ENCODE measurements around the gene XPO4. TPM values are rescaled to one million over a fixed set of nuclear protein-coding genes. Genes with fewer than 3 reads are reported as not detected.

The XPO4 gene
- total and polyA plus RNA-seq, 2 of the 8 experiments (the other 6 are each of a cell fraction or from before 2014, with no cell fraction given) = 11.9 to 33.3 TPM

DNA sequence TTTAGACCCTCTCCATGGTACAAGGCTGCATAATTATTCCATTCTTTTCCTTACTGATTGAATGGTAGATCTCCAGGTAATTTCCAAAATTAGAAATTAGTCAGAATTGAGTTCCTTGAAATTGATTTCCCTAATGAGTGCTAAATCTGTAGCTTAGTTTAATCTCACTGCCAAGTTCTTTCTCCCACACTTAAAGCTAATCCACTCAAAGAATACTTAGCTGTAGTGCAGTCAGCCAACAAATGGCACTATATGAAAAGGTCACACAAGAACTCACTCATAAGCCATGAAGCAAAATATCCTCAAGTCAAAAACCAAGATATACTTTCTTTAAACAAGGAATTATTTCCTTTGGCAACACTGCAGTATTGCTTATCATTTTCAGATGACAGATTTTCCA is 62.0 kb downstream of the XPO4 start:
- H3K18ac ChIP-seq (ENCODE audit: extremely low read depth, low read length) = no peak overlapping the region
- H3K79me1 ChIP-seq (ENCODE audit: low read depth, low read length) = no peaks in the 10 kb centered on the region
- H3K56ac ChIP-seq (replicated peaks; ENCODE audit: insufficient read length, low read depth, low read length) = no peak overlapping the region
- no peaks in the 10 kb centered on the region for H3K4me1 ChIP-seq (replicated peaks in 1 of 4; ENCODE audit: control insufficient read depth in 3 of 4, insufficient read depth in 4 of 4, low read length in 3 of 4)
- no peak overlapping the region for H4K5ac ChIP-seq (ENCODE audit: insufficient read length, low read depth, low read length)
- CTCF ChIA-PET (ENCODE audit: partially characterized antibody) = interaction anchor here (1.7 kb wide), 1 partner anchor 12 kb away, joined by 8 read pairs; no protein-coding TSS in a partner anchor
- no peak overlapping the region for H2BK20ac ChIP-seq (ENCODE audit: low read length)
- no peaks in the 10 kb centered on the region for H3K9me3 ChIP-seq (ENCODE audit: insufficient read depth in 2 of 2, low read depth in 1 of 2, low read length in 1 of 2)
- no peak for TF ChIP-seq TBP (IDR thresholded peaks at IDR 0.05; ENCODE audit: low read depth, low read length)
- no peak overlapping the region for H3K23ac ChIP-seq (ENCODE audit: insufficient read length)
- no peak overlapping the region for H3K9ac ChIP-seq (replicated peaks in 1 of 4; ENCODE audit: extremely low read depth in 1 of 4, low read depth in 3 of 4, low read length in 3 of 4)
- H3K14ac ChIP-seq (ENCODE audit: insufficient read length) = no peak overlapping the region
- POLR2A ChIA-PET (ENCODE audit: partially characterized antibody) = no interaction called here
- no peak overlapping the region for H2BK5ac ChIP-seq (ENCODE audit: low read depth, low read length)
- DNase-seq (ENCODE audit: low read depth in 1 of 2, low spot score in 2 of 2) (no peak), FAIRE-seq (no peak)
- no peak overlapping the region for H3K4me2 ChIP-seq (ENCODE audit: insufficient read depth in 1 of 2, low read depth in 2 of 2, low read length in 2 of 2)
- H2BK12ac ChIP-seq (ENCODE audit: low read depth, low read length) = no peak overlapping the region
- H2BK15ac ChIP-seq (ENCODE audit: low read length) = no peak overlapping the region
- H3K27ac ChIP-seq (ENCODE audit: low read depth, low read length) = no peak overlapping the region
- H2AFZ ChIP-seq (ENCODE audit: low read length) = no peak overlapping the region
- H3K4ac ChIP-seq (replicated peaks; ENCODE audit: insufficient read length, low read depth, low read length) = no peak overlapping the region
- H3K36me3 ChIP-seq (ENCODE audit: control insufficient read depth in 2 of 4, insufficient read depth in 4 of 4, low read length in 3 of 4) = peaks cover 0 to 16% (median 10%) of the 10 kb centered on the region in 4 experiments; a peak in 6 of 8 replicates
- peaks cover 0 to 6% of the 10 kb centered on the region in 2 experiments; a peak in 1 of 4 replicates for H3K79me2 ChIP-seq (ENCODE audit: control insufficient read depth in 1 of 2, insufficient read depth in 2 of 2, low read length in 2 of 2)
- H4K20me1 ChIP-seq (replicated peaks in 1 of 2; ENCODE audit: control insufficient read depth in 1 of 2, insufficient read depth in 2 of 2, low read length in 2 of 2) = peaks cover 0 to 2% of the 10 kb centered on the region in 2 experiments
- no peak overlapping the region for H2AK5ac ChIP-seq (ENCODE audit: low read depth, low read length)
- no peaks in the 10 kb centered on the region for H3K27me3 ChIP-seq (replicated peaks in 1 of 4; ENCODE audit: control insufficient read depth in 3 of 4, extremely low read depth in 1 of 4, insufficient read depth in 3 of 4, low read length in 3 of 4)
- H4K91ac ChIP-seq (replicated peaks; ENCODE audit: insufficient read length, low read length) = no peak overlapping the region
- no peaks in the 10 kb centered on the region for H3K23me2 ChIP-seq (ENCODE audit: low read depth, low read length)
- no peak overlapping the region for H3K4me3 ChIP-seq (ENCODE audit: extremely low read depth in 1 of 4, insufficient read depth in 2 of 4, low read depth in 3 of 4, low read length in 4 of 4)
- H2BK120ac ChIP-seq (replicated peaks; ENCODE audit: low read depth, low read length) = no peak overlapping the region
- no peak overlapping the region for H4K8ac ChIP-seq (ENCODE audit: extremely low read depth, insufficient read depth, low read length)
